Panc1 (cell line): Measurements from ENCODE around the gene ACTA2. TPM values are rescaled to one million over a fixed set of nuclear protein-coding genes. Genes with fewer than 3 reads are reported as not detected.

Source experiments
- ATAC-seq: fragments of 200-7000 bp; cut with Tn5 transposase; 2 replicates; pipeline ENCODE4 v1.9.1; 2020; ENCODE audit warnings: mild to moderate bottlenecking, moderate library complexity
- BruUV-seq: library from RNA; stranded (reverse); fragments of 400-500 nt; replicated peaks from 2 replicates; lab custom pipeline; 2021; lab: Mats Ljungman, UMichigan
- CTCF ChIA-PET: fragments of 300-600 bp; sonication (Branson Sonifier 250); formaldehyde crosslinking; loops from one replicate; lab custom pipeline; 2022; ENCODE audit warnings: antibody characterized with exemption; lab: Charles Lee
- POLR2A ChIA-PET: fragments of 300-600 bp; sonication (Branson Sonifier 250); formaldehyde crosslinking; loops from one replicate; lab custom pipeline; 2022; ENCODE audit warnings: antibody characterized with exemption; lab: Charles Lee
- DNase-seq: peaks from one replicate; pipeline ENCODE4 v3.0.0-alpha.2; 2010; ENCODE audit warnings: low read depth, low spot score
- H3K27ac ChIP-seq: 2 replicates; pipeline ENCODE4 v1.5.1; 2011; ENCODE audit warnings: mild to moderate bottlenecking, low read length, inconsistent platforms
- H3K27me3 ChIP-seq: fragments of 200-500 bp; sonication (Bioruptor generic); 2 replicates; pipeline ENCODE4 v1.6.0; 2014; ENCODE audit warnings: low read length, inconsistent platforms; ENCODE audit not compliant: control insufficient read depth, insufficient read depth
- H3K36me3 ChIP-seq: fragments of 200-500 bp; sonication (Bioruptor generic); 2 replicates; pipeline ENCODE4 v1.5.1; 2014; ENCODE audit warnings: inconsistent platforms, mild to moderate bottlenecking, low read length, moderate library complexity; ENCODE audit not compliant: control insufficient read depth, insufficient read depth
- H3K4me1 ChIP-seq: 2 replicates; pipeline ENCODE4 v1.5.1; 2011; ENCODE audit warnings: inconsistent platforms, mild to moderate bottlenecking, low read length, moderate library complexity; ENCODE audit not compliant: control insufficient read depth, insufficient read depth
- H3K4me3 ChIP-seq, 2 experiments: 2 replicates each; pipeline ENCODE4 v1.5.1; 2011 to 2012; ENCODE audit warnings: low read depth in 2 of 2, low read length in 2 of 2, mild to moderate bottlenecking in 2 of 2, inconsistent platforms in 1 of 2, moderate library complexity in 1 of 2
- H3K9me3 ChIP-seq: fragments of 200-500 bp; sonication (Bioruptor generic); 2 replicates; pipeline ENCODE4 v1.5.1; 2014; ENCODE audit warnings: low read depth, mild to moderate bottlenecking, inconsistent platforms, low read length, moderate library complexity; ENCODE audit not compliant: control insufficient read depth, insufficient read depth
- CTCF ChIP-seq: fragments of 450-650 bp; IDR thresholded peaks from 2 replicates; pipeline ENCODE4 v1.5.1; 2017; ENCODE audit warnings: mild to moderate bottlenecking
- POLR2AphosphoS5 ChIP-seq: IDR thresholded peaks from 2 replicates; pipeline ENCODE4 v1.6.1; 2012; ENCODE audit warnings: mild to moderate bottlenecking, low read depth, low read length, moderate library complexity
- REST ChIP-seq, 2 experiments: IDR thresholded peaks; 2 replicates each; pipeline ENCODE4 v1.6.1; 2011 to 2012; ENCODE audit warnings: low read depth in 2 of 2, control low read depth in 1 of 2, low read length in 1 of 2, mild to moderate bottlenecking in 1 of 2, moderate library complexity in 1 of 2; ENCODE audit not compliant: insufficient read depth in 1 of 2
- SIN3A ChIP-seq: IDR thresholded peaks from 2 replicates; pipeline ENCODE4 v1.6.1; 2012; ENCODE audit warnings: low read depth, mild to moderate bottlenecking, low read length, moderate library complexity, borderline replicate concordance; ENCODE audit not compliant: insufficient read depth
- TCF7L2 ChIP-seq: IDR thresholded peaks from 2 replicates; pipeline ENCODE4 v1.6.1; 2011; ENCODE audit warnings: mild to moderate bottlenecking, low read depth, low read length, inconsistent platforms
- in situ Hi-C: cut with HindIII; loops from 2 replicates; pipeline ENCODE4 v1.10.0; 2016; ENCODE audit warnings: low sequenced_read_pairs, low pct_unique_long_range_greater_than_20kb
- intact Hi-C: fragments of 100-400 bp; cut with micrococcal nuclease; formaldehyde crosslinking; loops from one replicate; pipeline ENCODE4 v1.10.0; 2022; ENCODE audit not compliant: unreplicated experiment
- total RNA-seq: library from RNA; stranded (reverse); gene quantifications from one replicate; pipeline ENCODE4 v1.2.1, GENCODE V29; 2021; ENCODE audit not compliant: unreplicated experiment

The ACTA2 gene
- total RNA-seq, 1 experiment from 2014 or later, result 4.7 TPM

- peak within 1 kb of the TSS; percentile 74 for H3K27ac ChIP-seq
- DNase-seq, result no peak
- ChIA-PET POLR2A (interaction anchor here (0.6 kb wide), 1 partner anchor 340 kb away, joined by 3 read pairs; no protein-coding TSS in a partner anchor), CTCF (interaction anchor here (0.9 to 1.5 kb wide), 3 partner anchors 56 to 224 kb away, joined by 3 to 6 read pairs (median 4); no protein-coding TSS in a partner anchor)
- peak within 1 kb of the TSS; percentile 87 to 93 for H3K4me3 ChIP-seq
- in situ Hi-C loops (no loop called here), intact Hi-C loops (no loop called here)
- peaks cover 24% of the 10 kb centered on the region for H3K4me1 ChIP-seq
- 0 out of 4 replicates have a peak, but pooled peaks of 1 of the 2 experiments have one; percentile 31 for TF ChIP-seq REST (IDR thresholded peaks at IDR 0.05; ENCODE audit: insufficient read depth in 1 of 2, low read depth in 2 of 2, low read length in 1 of 2)
- TF ChIP-seq TCF7L2, result no peak
- no peaks in the 10 kb centered on the region for H3K27me3 ChIP-seq
- no peaks in the 10 kb centered on the region for H3K36me3 ChIP-seq
- BruUV-seq, result no TSS peak
- ATAC-seq, result peak; percentile 90
- H3K9me3 ChIP-seq, result no peaks in the 10 kb centered on the region
These were observed 38.0 kb upstream of the ACTA2 start, which contains the start of gene FAS for GRCh38 chr10:88990384-88991160. TSS of gene FAS (plus strand) at chr10:88990798. CDS start at chr10:88990877, 79 bp downstream.

DNA sequence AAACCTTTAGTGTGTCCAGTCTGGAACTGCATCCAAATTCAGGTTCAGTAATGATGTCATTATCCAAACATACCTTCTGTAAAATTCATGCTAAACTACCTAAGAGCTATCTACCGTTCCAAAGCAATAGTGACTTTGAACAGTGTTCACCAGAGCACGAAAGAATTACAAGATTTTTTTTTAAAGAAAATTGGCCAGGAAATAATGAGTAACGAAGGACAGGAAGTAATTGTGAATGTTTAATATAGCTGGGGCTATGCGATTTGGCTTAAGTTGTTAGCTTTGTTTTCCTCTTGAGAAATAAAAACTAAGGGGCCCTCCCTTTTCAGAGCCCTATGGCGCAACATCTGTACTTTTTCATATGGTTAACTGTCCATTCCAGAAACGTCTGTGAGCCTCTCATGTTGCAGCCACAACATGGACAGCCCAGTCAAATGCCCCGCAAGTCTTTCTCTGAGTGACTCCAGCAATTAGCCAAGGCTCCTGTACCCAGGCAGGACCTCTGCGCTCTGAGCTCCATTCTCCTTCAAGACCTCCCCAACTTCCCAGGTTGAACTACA, 37.3 kb upstream of the ACTA2 start:
- peaks cover 24% of the 10 kb centered on the region for H3K4me1 ChIP-seq
- CTCF ChIA-PET, result interaction anchor here (0.6 to 1.5 kb wide), 4 partner anchors 55 to 224 kb away, joined by 3 to 6 read pairs (median 4); no protein-coding TSS in a partner anchor
- POLR2A ChIA-PET, result interaction anchor here (0.5 to 0.6 kb wide), 2 partner anchors 340 to 407 kb away, joined by 3 to 7 read pairs; partner anchors contain the start of gene RNLS
- no peaks in the 10 kb centered on the region for H3K27me3 ChIP-seq
- H3K9me3 ChIP-seq, result no peaks in the 10 kb centered on the region
- in situ Hi-C loops, result no loop called here
- TF ChIP-seq POLR2AphosphoS5, result no peak
- TF ChIP-seq SIN3A, result no peak
- no peak for TF ChIP-seq REST (IDR thresholded peaks at IDR 0.05; ENCODE audit: insufficient read depth in 1 of 2, low read depth in 2 of 2, low read length in 1 of 2)
- no peak for TF ChIP-seq TCF7L2
- no peak for TF ChIP-seq CTCF
- BruUV-seq, result no TSS peak
- peak overlapping the region; percentile 87 to 93 for H3K4me3 ChIP-seq
- H3K36me3 ChIP-seq, result no peaks in the 10 kb centered on the region
- H3K27ac ChIP-seq, result no peak overlapping the region
- DNase-seq, result no peak
- intact Hi-C loops, result loop anchor here (5.0 kb wide), 1 partner anchor 153 kb away; no protein-coding TSS in a partner anchor
- peak; percentile 57; the same call in 1 of the 2 replicates for ATAC-seq
